BJ (cell line): ENCODE measurements around the gene STXBP3. TPM values are rescaled to one million over a fixed set of nuclear protein-coding genes. Genes with fewer than 3 reads are reported as not detected.

Experiments
- CTCF ChIA-PET: fragments of 350-600 bp; formaldehyde crosslinking; extraction: SDS; loops from one replicate; lab custom pipeline; 2021; ENCODE audit warnings: antibody characterized with exemption, inconsistent platforms; lab: Yijun Ruan, JAX
- POLR2A ChIA-PET: fragments of 300-600 bp; sonication (Branson Sonifier 250); formaldehyde crosslinking; extraction: SDS; loops from one replicate; lab custom pipeline; 2021; ENCODE audit warnings: antibody characterized with exemption; lab: Charles Lee
- DNase-seq: peaks from one replicate; pipeline ENCODE4 v3.0.0-alpha.2; 2011; ENCODE audit warnings: low read depth
- H3K27me3 ChIP-seq: 2 replicates; pipeline ENCODE4 v1.6.0; 2011; ENCODE audit warnings: low read length; ENCODE audit not compliant: control insufficient read depth, insufficient read depth
- H3K36me3 ChIP-seq: 2 replicates; pipeline ENCODE4 v1.5.1; 2011; ENCODE audit warnings: low read length; ENCODE audit not compliant: control insufficient read depth, insufficient read depth
- H3K4me3 ChIP-seq: 2 replicates; pipeline ENCODE4 v1.5.1; 2011; ENCODE audit warnings: low read depth, mild to moderate bottlenecking, control low read depth, low read length
- CTCF ChIP-seq: IDR thresholded peaks from 2 replicates; pipeline ENCODE4 v1.5.1; 2011; ENCODE audit warnings: low read depth, mild to moderate bottlenecking, control low read depth, inconsistent platforms, low read length, moderate library complexity; ENCODE audit not compliant: insufficient read depth
- polyA plus RNA-seq: library from polyadenylated mRNA; depleted of rRNA; stranded (reverse); fragments of >200 nt; gene quantifications from 2 replicates; pipeline ENCODE4 v1.2.3, GENCODE V29; 2011

The STXBP3 gene
- polyA plus RNA-seq, 1 experiment: 10.8 TPM

GRCh38 chr1:108732398-108732797, 14.1 kb upstream of the STXBP3 start:
- H3K36me3 ChIP-seq: no peaks in the 10 kb centered on the region
- POLR2A ChIA-PET: no interaction called here
- CTCF ChIA-PET: no interaction called here

GRCh38 chr1:108734171-108734865, 12.2 kb upstream of the STXBP3 start:
- H3K4me3 ChIP-seq: no peak overlapping the region
- H3K27me3 ChIP-seq: peaks cover 2% of the 10 kb centered on the region; the same call in 1 of the 2 replicates
- DNase-seq: no peak
- no peak for TF ChIP-seq CTCF
- CTCF ChIA-PET: interaction anchor here (0.6 kb wide), 1 partner anchor 9 kb away, joined by 3 read pairs; no protein-coding TSS in a partner anchor
- H3K36me3 ChIP-seq: no peaks in the 10 kb centered on the region
- POLR2A ChIA-PET: no interaction called here

More at GRCh38 chr1:108732398-108732797, 14.1 kb upstream of the STXBP3 start:
- H3K27me3 ChIP-seq: peaks cover 2% of the 10 kb centered on the region; the same call in 1 of the 2 replicates
- DNase-seq: no peak
- no peak overlapping the region for H3K4me3 ChIP-seq
- no peak for TF ChIP-seq CTCF

GRCh38 chr1:108742253-108742652, 4.2 kb upstream of the STXBP3 start:
- Histone ChIP-seq H3K36me3 (no peaks in the 10 kb centered on the region), H3K27me3 (no peaks in the 10 kb centered on the region), H3K4me3 (no peak overlapping the region)
- no peak for DNase-seq
- ChIA-PET CTCF (no interaction called here), POLR2A (no interaction called here)
- TF ChIP-seq CTCF: no peak

GRCh38 chr1:108745980-108746381, 493 bp upstream of the STXBP3 start:
- no peak for DNase-seq
- H3K4me3 ChIP-seq: no peak overlapping the region
- H3K27me3 ChIP-seq: no peaks in the 10 kb centered on the region
- POLR2A ChIA-PET: no interaction called here
- TF ChIP-seq CTCF: no peak
- no peaks in the 10 kb centered on the region for H3K36me3 ChIP-seq
- CTCF ChIA-PET: interaction anchor here (0.8 to 1.2 kb wide), 2 partner anchors 17 to 54 kb away, joined by 3 to 4 read pairs; partner anchors contain the start of gene PRPF38B

- peak; percentile 31 for DNase-seq
- TF ChIP-seq CTCF: no peak
- no peaks in the 10 kb centered on the region for H3K27me3 ChIP-seq
- no peaks in the 10 kb centered on the region for H3K36me3 ChIP-seq
- CTCF ChIA-PET: interaction anchor here (1.0 to 1.5 kb wide), 2 partner anchors 14 to 50 kb away, joined by 3 read pairs; no protein-coding TSS in a partner anchor
- H3K4me3 ChIP-seq: peak overlapping the region; percentile 88
- POLR2A ChIA-PET: interaction anchor here (0.6 to 0.7 kb wide), 2 partner anchors 55 to 149 kb away, joined by 3 to 4 read pairs; partner anchors contain the start of gene PRPF38B
Measured at GRCh38 chr1:108747171-108747850, 837 bp downstream of the STXBP3 start.
